ENCODE data around the gene UBE2D2.

The UBE2D2 gene

GRCh38 chr5:139665626-139666025 lies 104.5 kb downstream of the UBE2D2 start:
- FAIRE-seq, result no peak
- TF ChIP-seq CTCF (IDR thresholded peaks at IDR 0.05; ENCODE audit: insufficient read depth, missing control alignments), result no peak
- DNase-seq (ENCODE audit: insufficient read length, low spot score), result no peak

- TF ChIP-seq CTCF (IDR thresholded peaks at IDR 0.05; ENCODE audit: insufficient read depth, missing control alignments), result no peak
- FAIRE-seq (no peak), DNase-seq (ENCODE audit: insufficient read length, low spot score) (no peak)
Measured at GRCh38 chr5:139666551-139666950, 105.4 kb downstream of the UBE2D2 start.

GRCh38 chr5:139667001-139667729 lies 106.0 kb downstream of the UBE2D2 start:
- FAIRE-seq (no peak), DNase-seq (ENCODE audit: insufficient read length, low spot score) (no peak)
- no peak for TF ChIP-seq CTCF (IDR thresholded peaks at IDR 0.05; ENCODE audit: insufficient read depth, missing control alignments)

- TF ChIP-seq CTCF (IDR thresholded peaks at IDR 0.05; ENCODE audit: insufficient read depth, missing control alignments), result no peak
- DNase-seq (ENCODE audit: insufficient read length, low spot score), result no peak
Measured at GRCh38 chr5:139667730-139668063, 106.6 kb downstream of the UBE2D2 start.

GRCh38 chr5:139668064-139668880 lies 107.1 kb downstream of the UBE2D2 start:
- DNase-seq (ENCODE audit: insufficient read length, low spot score), result no peak
- no peak for TF ChIP-seq CTCF (IDR thresholded peaks at IDR 0.05; ENCODE audit: insufficient read depth, missing control alignments)
- FAIRE-seq, result no peak

More at GRCh38 chr5:139667730-139668063, 106.6 kb downstream of the UBE2D2 start:
- FAIRE-seq, result no peak

- no peak for TF ChIP-seq CTCF (IDR thresholded peaks at IDR 0.05; ENCODE audit: insufficient read depth, missing control alignments)
- peak; percentile 69 for DNase-seq (ENCODE audit: insufficient read length, low spot score)
- FAIRE-seq, result no peak
Measured at GRCh38 chr5:139668924-139669661, 108.0 kb downstream of the UBE2D2 start.
